ENCODE data around the gene HSPA6.
"Not testable (repeated sequence)": the region's sequence is repeated elsewhere in the genome, so short reads cannot be mapped to it uniquely, and the experiment has no call there.

GRCh38 chr1:161554340-161554739 lies 30.0 kb downstream of the HSPA6 start:
- TF ChIP-seq, protein P1, sequence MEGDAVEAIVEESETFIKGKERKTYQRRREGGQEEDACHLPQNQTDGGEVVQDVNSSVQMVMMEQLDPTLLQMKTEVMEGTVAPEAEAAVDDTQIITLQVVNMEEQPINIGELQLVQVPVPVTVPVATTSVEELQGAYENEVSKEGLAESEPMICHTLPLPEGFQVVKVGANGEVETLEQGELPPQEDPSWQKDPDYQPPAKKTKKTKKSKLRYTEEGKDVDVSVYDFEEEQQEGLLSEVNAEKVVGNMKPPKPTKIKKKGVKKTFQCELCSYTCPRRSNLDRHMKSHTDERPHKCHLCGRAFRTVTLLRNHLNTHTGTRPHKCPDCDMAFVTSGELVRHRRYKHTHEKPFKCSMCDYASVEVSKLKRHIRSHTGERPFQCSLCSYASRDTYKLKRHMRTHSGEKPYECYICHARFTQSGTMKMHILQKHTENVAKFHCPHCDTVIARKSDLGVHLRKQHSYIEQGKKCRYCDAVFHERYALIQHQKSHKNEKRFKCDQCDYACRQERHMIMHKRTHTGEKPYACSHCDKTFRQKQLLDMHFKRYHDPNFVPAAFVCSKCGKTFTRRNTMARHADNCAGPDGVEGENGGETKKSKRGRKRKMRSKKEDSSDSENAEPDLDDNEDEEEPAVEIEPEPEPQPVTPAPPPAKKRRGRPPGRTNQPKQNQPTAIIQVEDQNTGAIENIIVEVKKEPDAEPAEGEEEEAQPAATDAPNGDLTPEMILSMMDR (IDR thresholded peaks at IDR 0.05) = not testable (repeated sequence)
- not testable (repeated sequence) for TF ChIP-seq POLR2A (IDR thresholded peaks at IDR 0.05)

Measured in adrenal gland (tissue), 5 donors.